ENCODE measurements around the gene RBM47. TPM values are rescaled to one million over a fixed set of nuclear protein-coding genes. Genes with fewer than 3 reads are reported as not detected.
A peak's percentile ranks its signal among the peaks of the same experiment; 100 is the strongest.

The RBM47 gene
- total and polyA plus RNA-seq, 5 experiments from 2014 or later = 0.05 to 0.88 (median 0.43) TPM; not detected in 1

- H3K9me3 Mint-ChIP-seq = no peaks in the 10 kb centered on the region
- DNase-seq (peak in 2 of 10 donors; percentile 9 to 14), ATAC-seq (no peak)
- H3K36me3 Mint-ChIP-seq = no peaks in the 10 kb centered on the region
- POLR2A ChIA-PET = no interaction called here
- H3K27ac Mint-ChIP-seq = no peak overlapping the region
- no peaks in the 10 kb centered on the region for H3K27me3 Mint-ChIP-seq
- no peak overlapping the region for H3K4me3 Mint-ChIP-seq
- H3K4me1 Mint-ChIP-seq = peaks cover 3 to 5% (median 4%) of the 10 kb centered on the region in 4 donors
These were observed 121.7 kb downstream of the RBM47 start for GRCh38 chr4:40507977-40508376.

- DNase-seq = no peak
- H3K36me3 Mint-ChIP-seq = no peaks in the 10 kb centered on the region
- H3K9me3 Mint-ChIP-seq = no peaks in the 10 kb centered on the region
- no peak overlapping the region for H3K4me3 Mint-ChIP-seq
- no peak overlapping the region for H3K27ac Mint-ChIP-seq
- POLR2A ChIA-PET = no interaction called here
- no peak for ATAC-seq
- H3K27me3 Mint-ChIP-seq = no peaks in the 10 kb centered on the region
- H3K4me1 Mint-ChIP-seq = peaks cover 7 to 16% (median 12%) of the 10 kb centered on the region in 4 donors
These were observed 123.2 kb downstream of the RBM47 start for GRCh38 chr4:40506492-40506891.

- no peak overlapping the region for H3K27ac Mint-ChIP-seq
- POLR2A ChIA-PET = no interaction called here
- ATAC-seq (no peak), DNase-seq (no peak)
- H3K9me3 Mint-ChIP-seq = no peaks in the 10 kb centered on the region
- no peaks in the 10 kb centered on the region for H3K36me3 Mint-ChIP-seq
- no peaks in the 10 kb centered on the region for H3K27me3 Mint-ChIP-seq
- no peak overlapping the region for H3K4me3 Mint-ChIP-seq
- peaks cover 7 to 16% (median 12%) of the 10 kb centered on the region in 4 donors for H3K4me1 Mint-ChIP-seq
These were observed 123.6 kb downstream of the RBM47 start for GRCh38 chr4:40506066-40506465.

DNA sequence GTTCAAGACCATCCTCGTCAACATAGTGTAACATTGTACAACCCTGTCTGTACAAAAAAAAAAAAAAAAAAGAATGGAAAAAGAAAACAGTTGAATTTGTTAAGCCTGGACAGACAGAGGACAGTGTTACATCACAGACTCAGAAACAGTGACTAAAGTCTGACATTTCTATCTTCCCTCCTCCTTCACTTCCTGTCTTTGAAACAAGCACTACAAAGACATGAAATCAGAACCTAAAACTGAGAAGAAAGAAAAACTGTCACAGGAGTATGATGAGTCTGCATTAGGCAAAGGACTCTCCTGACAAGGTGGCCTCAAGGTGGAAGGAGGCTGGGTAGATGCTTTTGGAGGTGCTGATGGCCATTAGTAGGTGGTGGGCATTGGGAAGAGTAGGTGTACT lies 126.7 kb downstream of the RBM47 start:
- Mint-ChIP-seq H3K4me3 (peak overlapping the region in 3 of 10 donors; percentile 3 to 59 (median 4)), H3K27me3 (no peaks in the 10 kb centered on the region), H3K36me3 (no peaks in the 10 kb centered on the region), H3K9me3 (no peaks in the 10 kb centered on the region), H3K4me1 (peaks cover 7 to 16% (median 12%) of the 10 kb centered on the region in 4 donors), H3K27ac (peak overlapping the region in 6 of 10 donors; percentile 1 to 86 (median 28))
- POLR2A ChIA-PET = no interaction called here
- DNase-seq = peak in 2 of 10 donors; percentile 22 to 29
- peak in 1 of 2 donors; percentile 54 for ATAC-seq

- H3K4me3 Mint-ChIP-seq = no peak overlapping the region
- DNase-seq = no peak
These were observed 127.4 kb downstream of the RBM47 start for GRCh38 chr4:40502220-40502619.

DNA sequence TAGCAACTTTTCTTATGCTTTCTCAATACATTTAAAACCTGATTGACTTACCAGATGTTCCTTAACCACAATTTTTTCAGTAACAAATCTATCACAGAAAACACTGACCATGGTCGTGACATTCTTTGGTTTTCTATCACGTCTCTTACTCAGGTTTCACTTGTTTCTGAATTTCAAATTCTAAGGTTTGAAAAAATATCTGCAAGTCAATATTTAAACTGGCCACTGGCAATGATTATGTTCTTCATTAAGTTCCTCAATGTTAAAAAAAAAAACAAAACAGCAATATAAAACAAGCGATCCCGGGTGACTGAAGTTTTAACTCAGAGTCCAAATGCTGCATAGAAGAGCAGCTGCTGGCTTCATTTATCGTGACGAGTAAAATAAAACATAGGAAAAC lies 128.9 kb downstream of the RBM47 start:
- H3K36me3 Mint-ChIP-seq = no peaks in the 10 kb centered on the region
- H3K9me3 Mint-ChIP-seq = no peaks in the 10 kb centered on the region
- H3K4me1 Mint-ChIP-seq = peaks cover 7 to 16% (median 12%) of the 10 kb centered on the region in 4 donors
- DNase-seq = no peak
- no peak overlapping the region for H3K27ac Mint-ChIP-seq
- no peaks in the 10 kb centered on the region for H3K27me3 Mint-ChIP-seq
- H3K4me3 Mint-ChIP-seq = no peak overlapping the region
- POLR2A ChIA-PET = no interaction called here
- ATAC-seq = no peak

More at GRCh38 chr4:40502220-40502619, 127.4 kb downstream of the RBM47 start:
- ATAC-seq = no peak
- Mint-ChIP-seq H3K9me3 (no peaks in the 10 kb centered on the region), H3K27ac (peak overlapping the region in 6 of 10 donors; percentile 24 to 83 (median 70)), H3K36me3 (no peaks in the 10 kb centered on the region), H3K27me3 (no peaks in the 10 kb centered on the region), H3K4me1 (peaks cover 7 to 16% (median 12%) of the 10 kb centered on the region in 4 donors)
- POLR2A ChIA-PET = no interaction called here

GRCh38 chr4:40493160-40493559 lies 136.5 kb downstream of the RBM47 start:
- Mint-ChIP-seq H3K4me1 (no peaks in the 10 kb centered on the region), H3K36me3 (no peaks in the 10 kb centered on the region), H3K4me3 (no peak overlapping the region), H3K27ac (no peak overlapping the region), H3K9me3 (no peaks in the 10 kb centered on the region), H3K27me3 (peaks cover 0 to 2% (median 0%) of the 10 kb centered on the region in 5 donors)
- POLR2A ChIA-PET = no interaction called here
- DNase-seq (no peak), ATAC-seq (no peak)

GRCh38 chr4:40492691-40493090 lies 137.0 kb downstream of the RBM47 start:
- ATAC-seq (no peak), DNase-seq (no peak)
- Mint-ChIP-seq H3K36me3 (no peaks in the 10 kb centered on the region), H3K27me3 (peaks cover 0 to 2% (median 0%) of the 10 kb centered on the region in 5 donors), H3K27ac (no peak overlapping the region), H3K9me3 (no peaks in the 10 kb centered on the region), H3K4me3 (no peak overlapping the region), H3K4me1 (no peaks in the 10 kb centered on the region)
- POLR2A ChIA-PET = interaction anchor here (0.6 kb wide), 1 partner anchor 58 kb away, joined by 3 read pairs; no protein-coding TSS in a partner anchor

DNA sequence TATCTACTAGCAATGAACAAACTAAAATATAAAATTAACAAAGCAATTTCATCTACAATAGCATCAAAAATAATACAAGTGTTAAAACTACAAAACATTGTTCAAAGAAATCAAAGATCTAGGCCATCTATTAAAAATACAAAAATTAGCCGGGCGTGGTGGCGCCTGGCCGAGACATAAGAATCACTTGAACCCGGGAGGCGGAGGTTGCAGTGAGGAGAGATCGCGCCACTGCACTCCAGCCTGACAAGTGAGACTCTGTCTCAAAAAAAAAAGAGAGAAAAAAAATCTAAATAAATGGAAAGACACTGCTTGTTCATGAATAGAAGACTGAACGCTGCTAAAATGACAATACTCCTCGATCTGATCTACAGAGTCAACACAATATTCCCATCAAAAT lies 139.2 kb downstream of the RBM47 start:
- POLR2A ChIA-PET = no interaction called here
- Mint-ChIP-seq H3K27ac (no peak overlapping the region), H3K9me3 (no peaks in the 10 kb centered on the region), H3K27me3 (peaks cover 0 to 2% (median 0%) of the 10 kb centered on the region in 5 donors), H3K4me1 (peaks cover 0 to 3% (median 0%) of the 10 kb centered on the region in 4 donors), H3K36me3 (peaks cover 0 to 8% (median 3%) of the 10 kb centered on the region in 3 donors), H3K4me3 (no peak overlapping the region)
- ATAC-seq = no peak
- DNase-seq = no peak

DNA sequence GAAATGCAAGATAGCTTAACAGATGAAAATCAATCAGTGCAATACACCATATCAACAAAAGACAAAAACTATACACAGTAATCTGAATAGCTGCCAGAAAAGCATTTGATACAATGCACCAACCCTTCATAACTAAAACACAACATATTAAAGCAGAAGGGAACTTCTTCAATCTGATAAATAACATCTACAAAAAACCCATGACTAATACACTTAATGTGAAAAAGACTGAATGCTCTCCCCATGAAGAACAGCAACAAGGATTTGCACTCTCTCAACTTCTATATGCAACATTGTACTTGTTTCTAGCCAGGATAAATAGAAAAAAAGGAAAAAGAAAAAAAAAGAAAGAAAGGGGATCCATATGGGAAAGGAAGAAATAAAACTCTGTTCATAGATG lies 139.7 kb downstream of the RBM47 start:
- H3K27ac Mint-ChIP-seq = peak overlapping the region in 1 of 10 donors; percentile 85
- peaks cover 0 to 8% (median 3%) of the 10 kb centered on the region in 3 donors for H3K36me3 Mint-ChIP-seq
- ATAC-seq = no peak
- POLR2A ChIA-PET = no interaction called here
- peaks cover 0 to 2% (median 0%) of the 10 kb centered on the region in 5 donors for H3K27me3 Mint-ChIP-seq
- no peak for DNase-seq
- peaks cover 0 to 3% (median 0%) of the 10 kb centered on the region in 4 donors for H3K4me1 Mint-ChIP-seq
- no peaks in the 10 kb centered on the region for H3K9me3 Mint-ChIP-seq
- H3K4me3 Mint-ChIP-seq = no peak overlapping the region

- H3K36me3 Mint-ChIP-seq = peaks cover 0 to 8% (median 3%) of the 10 kb centered on the region in 3 donors
- H3K27ac Mint-ChIP-seq = no peak overlapping the region
- DNase-seq = no peak
- POLR2A ChIA-PET = no interaction called here
- no peak overlapping the region for H3K4me3 Mint-ChIP-seq
- peaks cover 0 to 9% (median 4%) of the 10 kb centered on the region in 5 donors for H3K27me3 Mint-ChIP-seq
- no peaks in the 10 kb centered on the region for H3K9me3 Mint-ChIP-seq
- ATAC-seq = no peak
- H3K4me1 Mint-ChIP-seq = peaks cover 0 to 3% (median 0%) of the 10 kb centered on the region in 4 donors
These were observed 143.1 kb downstream of the RBM47 start for GRCh38 chr4:40486534-40486933.

GRCh38 chr4:40484346-40485090 lies 145.1 kb downstream of the RBM47 start:
- DNase-seq (no peak), ATAC-seq (no peak)
- Mint-ChIP-seq H3K4me3 (no peak overlapping the region), H3K36me3 (peaks cover 0 to 8% (median 3%) of the 10 kb centered on the region in 3 donors), H3K9me3 (no peaks in the 10 kb centered on the region), H3K27ac (no peak overlapping the region), H3K4me1 (peaks cover 0 to 3% (median 0%) of the 10 kb centered on the region in 4 donors), H3K27me3 (peaks cover 0 to 9% (median 4%) of the 10 kb centered on the region in 5 donors)
- POLR2A ChIA-PET = no interaction called here

- Mint-ChIP-seq H3K27ac (peak overlapping the region in 1 of 10 donors; percentile 60), H3K4me3 (no peak overlapping the region), H3K4me1 (peaks cover 0 to 3% (median 0%) of the 10 kb centered on the region in 4 donors), H3K36me3 (peaks cover 0 to 8% (median 3%) of the 10 kb centered on the region in 3 donors), H3K9me3 (no peaks in the 10 kb centered on the region), H3K27me3 (peaks cover 0 to 9% (median 4%) of the 10 kb centered on the region in 5 donors)
- DNase-seq (no peak), ATAC-seq (no peak)
- POLR2A ChIA-PET = no interaction called here
These were observed 146.5 kb downstream of the RBM47 start for GRCh38 chr4:40482985-40483647.

All from naive thymus-derived CD8-positive, alpha-beta T cell (primary cell).